ENCODE measurements around the gene LKAAEAR1. TPM values are rescaled to one million over a fixed set of nuclear protein-coding genes. Genes with fewer than 3 reads are reported as not detected.

LKAAEAR1 gene
- polyA plus RNA-seq, 1 experiment = not detected

DNA sequence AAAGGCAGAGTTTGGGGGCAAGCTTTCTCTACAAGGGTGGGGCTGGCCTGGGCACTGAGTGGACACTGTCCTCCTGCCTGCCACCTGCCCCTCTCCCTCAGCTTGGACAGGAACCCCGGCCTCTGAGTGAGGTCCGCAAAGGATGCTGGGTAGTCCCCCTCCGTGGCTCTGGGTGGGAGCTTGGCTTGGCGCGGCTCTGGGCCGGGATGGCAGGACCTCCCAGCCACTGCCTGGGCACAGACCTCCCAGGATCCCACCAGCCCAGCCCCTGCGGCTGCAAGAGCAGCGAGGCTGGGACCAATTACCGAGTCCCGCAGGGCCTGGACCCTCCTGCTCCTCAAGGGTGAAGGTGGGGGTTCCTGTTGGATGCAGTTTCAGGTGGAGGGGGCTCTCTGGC lies 31.9 kb downstream of the LKAAEAR1 start:
- POLR2A ChIA-PET = no interaction called here
- Histone ChIP-seq H3K4me3 (ENCODE audit: low read depth, low read length) (no peak overlapping the region), H3K36me3 (ENCODE audit: control insufficient read depth, insufficient read depth, low read length) (no peaks in the 10 kb centered on the region), H3K27me3 (ENCODE audit: control insufficient read depth, insufficient read depth, low read length) (peaks cover 19% of the 10 kb centered on the region)
- CTCF ChIA-PET = interaction anchor here (0.6 to 8.0 kb wide), 4 partner anchors 8 to 18 kb away, joined by 3 to 76 read pairs (median 6); partner anchors contain the start of gene TCEA2
- DNase-seq (ENCODE audit: low read depth) = no peak
- TF ChIP-seq, protein P1, sequence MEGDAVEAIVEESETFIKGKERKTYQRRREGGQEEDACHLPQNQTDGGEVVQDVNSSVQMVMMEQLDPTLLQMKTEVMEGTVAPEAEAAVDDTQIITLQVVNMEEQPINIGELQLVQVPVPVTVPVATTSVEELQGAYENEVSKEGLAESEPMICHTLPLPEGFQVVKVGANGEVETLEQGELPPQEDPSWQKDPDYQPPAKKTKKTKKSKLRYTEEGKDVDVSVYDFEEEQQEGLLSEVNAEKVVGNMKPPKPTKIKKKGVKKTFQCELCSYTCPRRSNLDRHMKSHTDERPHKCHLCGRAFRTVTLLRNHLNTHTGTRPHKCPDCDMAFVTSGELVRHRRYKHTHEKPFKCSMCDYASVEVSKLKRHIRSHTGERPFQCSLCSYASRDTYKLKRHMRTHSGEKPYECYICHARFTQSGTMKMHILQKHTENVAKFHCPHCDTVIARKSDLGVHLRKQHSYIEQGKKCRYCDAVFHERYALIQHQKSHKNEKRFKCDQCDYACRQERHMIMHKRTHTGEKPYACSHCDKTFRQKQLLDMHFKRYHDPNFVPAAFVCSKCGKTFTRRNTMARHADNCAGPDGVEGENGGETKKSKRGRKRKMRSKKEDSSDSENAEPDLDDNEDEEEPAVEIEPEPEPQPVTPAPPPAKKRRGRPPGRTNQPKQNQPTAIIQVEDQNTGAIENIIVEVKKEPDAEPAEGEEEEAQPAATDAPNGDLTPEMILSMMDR (IDR thresholded peaks at IDR 0.05; ENCODE audit: insufficient read depth, low read depth, low read length) = no peak

DNA sequence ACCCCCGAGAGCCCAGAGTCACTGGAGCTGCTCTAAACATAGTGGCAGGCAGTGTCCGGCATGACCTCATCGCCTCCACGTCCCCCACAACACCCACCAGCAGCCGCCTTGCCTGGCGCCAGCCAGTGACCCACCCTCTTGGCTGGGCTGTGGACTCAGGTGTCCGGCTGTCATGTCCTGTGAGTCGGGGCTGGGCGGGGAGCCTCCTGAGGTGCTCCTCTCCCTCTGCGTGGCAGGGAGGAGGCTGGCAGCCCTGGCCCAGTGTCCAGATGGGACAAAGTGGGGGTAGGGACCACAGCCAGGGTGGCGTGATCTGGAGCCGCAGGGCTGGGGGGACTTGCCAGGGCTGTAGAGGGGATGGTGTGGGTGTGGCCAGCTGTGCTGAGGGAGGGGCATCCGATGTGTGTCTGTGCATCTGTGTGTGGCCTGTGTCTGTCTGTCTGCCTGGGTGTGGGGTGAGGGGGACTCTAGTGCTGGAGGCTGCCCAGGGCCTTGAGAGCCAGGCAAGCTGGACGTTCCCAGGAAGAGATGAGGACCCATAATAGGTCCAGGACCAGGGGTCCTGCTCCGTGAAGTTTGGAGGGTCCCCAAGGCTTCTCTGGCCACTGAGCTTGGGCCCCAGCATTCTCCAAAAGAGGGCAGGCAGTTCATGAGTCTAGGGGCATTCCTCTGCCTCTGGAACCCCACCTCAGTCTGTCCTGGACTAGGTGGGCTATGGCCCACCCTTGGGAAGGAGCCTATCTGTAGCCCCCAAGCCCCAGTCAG lies 32.5 kb downstream of the LKAAEAR1 start:
- ChIA-PET POLR2A (no interaction called here), CTCF (interaction anchor here (0.6 to 8.0 kb wide), 2 partner anchors 12 to 18 kb away, joined by 3 to 76 read pairs; no protein-coding TSS in a partner anchor)
- no peaks in the 10 kb centered on the region for H3K36me3 ChIP-seq (ENCODE audit: control insufficient read depth, insufficient read depth, low read length)
- H3K4me3 ChIP-seq (ENCODE audit: low read depth, low read length) = no peak overlapping the region
- TF ChIP-seq, protein P1 (IDR thresholded peaks at IDR 0.05; ENCODE audit: insufficient read depth, low read depth, low read length) = no peak
- no peak for DNase-seq (ENCODE audit: low read depth)
- peaks cover 23% of the 10 kb centered on the region for H3K27me3 ChIP-seq (ENCODE audit: control insufficient read depth, insufficient read depth, low read length)

DNA sequence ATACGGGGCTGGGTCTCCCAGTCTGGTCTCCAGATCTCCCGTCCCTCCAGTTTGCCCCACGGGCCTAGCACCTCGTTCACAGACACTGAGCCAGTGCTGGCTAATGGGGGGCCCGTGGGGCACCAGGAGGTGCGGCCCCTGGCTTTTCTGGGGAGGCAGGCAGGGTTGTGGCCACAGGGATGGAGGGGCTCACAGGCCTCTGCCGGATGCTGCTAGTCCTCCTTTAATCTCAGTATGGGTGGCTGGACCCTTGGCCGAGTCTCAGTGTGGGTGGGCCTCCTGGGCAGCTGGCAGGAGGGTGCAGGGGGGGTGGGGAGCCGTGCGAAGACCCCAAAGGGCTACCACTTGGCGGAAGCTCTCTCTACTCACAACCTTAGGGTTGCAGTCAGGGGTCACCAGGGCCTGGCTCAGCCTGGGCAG lies 33.2 kb downstream of the LKAAEAR1 start:
- ChIA-PET POLR2A (no interaction called here), CTCF (interaction anchor here (1.2 to 1.8 kb wide), 2 partner anchors 9 to 33 kb away, joined by 3 to 4 read pairs; partner anchors contain the start of gene LKAAEAR1)
- no peaks in the 10 kb centered on the region for H3K36me3 ChIP-seq (ENCODE audit: control insufficient read depth, insufficient read depth, low read length)
- TF ChIP-seq, protein P1 (IDR thresholded peaks at IDR 0.05; ENCODE audit: insufficient read depth, low read depth, low read length) = no peak
- no peak overlapping the region for H3K4me3 ChIP-seq (ENCODE audit: low read depth, low read length)
- H3K27me3 ChIP-seq (ENCODE audit: control insufficient read depth, insufficient read depth, low read length) = peaks cover 26% of the 10 kb centered on the region
- no peak for DNase-seq (ENCODE audit: low read depth)

DNA sequence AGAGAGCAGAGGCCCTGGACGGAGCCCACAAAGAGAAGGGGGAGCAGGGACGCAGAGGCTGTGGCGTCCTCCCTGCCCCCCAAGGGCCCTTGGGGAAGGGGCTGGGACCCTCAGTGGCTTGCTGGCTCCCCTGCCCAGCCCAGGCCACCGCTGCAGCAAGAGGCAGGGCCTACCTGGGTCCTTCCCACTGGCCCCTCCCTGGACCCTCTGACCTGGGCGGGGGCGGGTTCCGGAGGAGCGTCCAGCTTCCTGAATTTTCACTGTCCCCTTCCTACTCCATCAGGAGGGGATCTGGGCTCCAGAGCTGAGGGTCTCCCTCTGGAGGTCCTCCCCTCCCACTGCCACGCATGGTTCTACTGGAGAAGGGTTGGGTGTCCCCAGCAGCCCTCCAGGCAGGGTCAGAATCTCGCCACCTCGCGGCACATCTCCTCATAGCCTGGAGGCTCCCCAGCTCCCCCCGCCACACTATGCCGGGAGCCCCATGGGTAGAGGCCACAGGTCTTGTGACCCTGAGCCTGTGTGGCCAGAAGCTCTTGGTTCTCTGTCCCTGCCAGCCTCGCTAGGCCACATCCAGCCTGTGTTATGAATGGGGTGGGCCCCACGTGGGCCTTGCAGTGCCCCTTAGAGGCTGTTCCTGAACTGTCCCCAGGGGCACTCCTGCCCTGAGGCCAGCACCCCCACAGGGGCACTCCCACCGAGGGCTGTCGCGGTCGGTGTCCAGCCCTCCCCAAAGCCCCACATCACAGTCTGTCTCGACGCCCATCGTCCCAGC lies 33.8 kb downstream of the LKAAEAR1 start:
- H3K27me3 ChIP-seq (ENCODE audit: control insufficient read depth, insufficient read depth, low read length) = peaks cover 31% of the 10 kb centered on the region
- TF ChIP-seq, protein P1 (IDR thresholded peaks at IDR 0.05; ENCODE audit: insufficient read depth, low read depth, low read length) = no peak
- CTCF ChIA-PET = interaction anchor here (0.6 to 1.8 kb wide), 4 partner anchors 9 to 512 kb away, joined by 3 to 4 read pairs (median 4); partner anchors contain the start of gene LKAAEAR1

DNA sequence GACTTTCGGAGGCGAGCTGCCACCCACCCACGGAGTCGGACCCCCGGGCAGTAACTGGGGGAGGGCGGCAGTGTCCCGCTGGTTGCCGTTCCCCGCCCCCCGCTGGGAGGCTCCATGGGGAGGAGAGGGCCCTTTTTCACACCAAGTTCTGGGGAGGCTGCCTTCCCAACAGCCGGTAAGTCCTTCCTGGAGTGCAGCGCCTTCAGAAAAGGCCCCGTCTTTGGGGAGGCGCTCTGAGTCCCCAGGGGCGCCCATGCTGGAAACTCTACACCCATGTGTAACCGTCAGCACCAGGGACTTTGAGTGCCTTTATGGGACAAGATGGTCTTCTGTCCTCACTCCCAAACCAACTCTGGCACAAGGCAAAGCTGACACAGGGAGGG lies 34.3 kb downstream of the LKAAEAR1 start:
- TF ChIP-seq, protein P1 (IDR thresholded peaks at IDR 0.05; ENCODE audit: insufficient read depth, low read depth, low read length) = no peak
- Histone ChIP-seq H3K4me3 (ENCODE audit: low read depth, low read length) (peak overlapping the region; percentile 16; the same call in 1 of the 2 replicates), H3K36me3 (ENCODE audit: control insufficient read depth, insufficient read depth, low read length) (no peaks in the 10 kb centered on the region), H3K27me3 (ENCODE audit: control insufficient read depth, insufficient read depth, low read length) (peaks cover 32% of the 10 kb centered on the region)
- no peak for DNase-seq (ENCODE audit: low read depth)
- ChIA-PET POLR2A (no interaction called here), CTCF (interaction anchor here (0.6 to 1.8 kb wide), 4 partner anchors 10 to 512 kb away, joined by 3 to 4 read pairs (median 4); partner anchors contain the start of gene LKAAEAR1)

More for the DNA sequence above, 33.8 kb downstream of the LKAAEAR1 start:
- H3K36me3 ChIP-seq (ENCODE audit: control insufficient read depth, insufficient read depth, low read length) = no peaks in the 10 kb centered on the region
- DNase-seq (ENCODE audit: low read depth) = no peak
- POLR2A ChIA-PET = no interaction called here
- no peak overlapping the region for H3K4me3 ChIP-seq (ENCODE audit: low read depth, low read length)
